ENCODE results near the gene KRT73. TPM values are rescaled to one million over a fixed set of nuclear protein-coding genes. Genes with fewer than 3 reads are reported as not detected.

Gene KRT73
- total and polyA plus RNA-seq, 9 of the 15 experiments (the other 6 are each of a cell fraction or from before 2014, with no cell fraction given), result 0.09 to 0.18 (median 0.13) TPM; not detected in 5

Other genes with a start within 250 kb of the KRT73 start
Only the 7 nearest of the 18 such genes appear.
- gene KRT5, start 98.2 kb downstream of the KRT73 start, total RNA-seq (2014; rRNA removed), result not detected in 2 replicates
- gene KRT5, start 98.2 kb downstream of the KRT73 start, total RNA-seq (2014; rRNA removed; fragmentation: Illumina TruSeq; extraction: Trizol), result not detected in 2 replicates
- not detected in 2 replicates for gene KRT5, start 98.2 kb downstream of the KRT73 start, total RNA-seq (2015; rRNA removed; fragmentation: Illumina TruSeq; extraction: Trizol)
- gene KRT5, start 98.2 kb downstream of the KRT73 start, total RNA-seq (2021), result not detected in 2 replicates
- gene KRT5, start 98.2 kb downstream of the KRT73 start, polyA plus RNA-seq (2011; rRNA removed), result 0.12 and 0.32 TPM in 2 replicates
- not detected in 2 replicates for gene KRT5, start 98.2 kb downstream of the KRT73 start, polyA plus RNA-seq (2014; fragmentation: Illumina TruSeq; extraction: Trizol)
- not detected for gene KRT5, start 98.2 kb downstream of the KRT73 start, polyA plus RNA-seq (2014; fragmentation: Nextera tagmentation; extraction: Ambion mirVana)
- not detected in 2 replicates for gene KRT5, start 98.2 kb downstream of the KRT73 start, polyA plus RNA-seq (2014; rRNA removed)
- gene KRT71, start 65.4 kb downstream of the KRT73 start, total RNA-seq (2014; rRNA removed), result not detected in 2 replicates
- gene KRT71, start 65.4 kb downstream of the KRT73 start, total RNA-seq (2014; rRNA removed; fragmentation: Illumina TruSeq; extraction: Trizol), result not detected in 2 replicates
- not detected in 2 replicates for gene KRT71, start 65.4 kb downstream of the KRT73 start, total RNA-seq (2015; rRNA removed; fragmentation: Illumina TruSeq; extraction: Trizol)
- gene KRT71, start 65.4 kb downstream of the KRT73 start, total RNA-seq (2021), result not detected in 2 replicates
- not detected in 2 replicates for gene KRT71, start 65.4 kb downstream of the KRT73 start, polyA plus RNA-seq (2011; rRNA removed)
- gene KRT71, start 65.4 kb downstream of the KRT73 start, polyA plus RNA-seq (2014; fragmentation: Illumina TruSeq; extraction: Trizol), result not detected in 2 replicates
- gene KRT71, start 65.4 kb downstream of the KRT73 start, polyA plus RNA-seq (2014; fragmentation: Nextera tagmentation; extraction: Ambion mirVana), result not detected
- gene KRT71, start 65.4 kb downstream of the KRT73 start, polyA plus RNA-seq (2014; rRNA removed), result not detected in 2 replicates
- gene KRT74, start 44.7 kb downstream of the KRT73 start, total RNA-seq (2014; rRNA removed), result not detected in 2 replicates
- gene KRT74, start 44.7 kb downstream of the KRT73 start, total RNA-seq (2014; rRNA removed; fragmentation: Illumina TruSeq; extraction: Trizol), result not detected in 2 replicates
- gene KRT74, start 44.7 kb downstream of the KRT73 start, total RNA-seq (2015; rRNA removed; fragmentation: Illumina TruSeq; extraction: Trizol), result not detected in 2 replicates
- gene KRT74, start 44.7 kb downstream of the KRT73 start, total RNA-seq (2021), result not detected in 2 replicates
- not detected in 2 replicates for gene KRT74, start 44.7 kb downstream of the KRT73 start, polyA plus RNA-seq (2011; rRNA removed)
- not detected in 2 replicates for gene KRT74, start 44.7 kb downstream of the KRT73 start, polyA plus RNA-seq (2014; fragmentation: Illumina TruSeq; extraction: Trizol)
- gene KRT74, start 44.7 kb downstream of the KRT73 start, polyA plus RNA-seq (2014; fragmentation: Nextera tagmentation; extraction: Ambion mirVana), result not detected
- gene KRT74, start 44.7 kb downstream of the KRT73 start, polyA plus RNA-seq (2014; rRNA removed), result not detected in 2 replicates
- not detected in 2 replicates for gene KRT72, start 17.1 kb downstream of the KRT73 start, total RNA-seq (2014; rRNA removed)
- gene KRT72, start 17.1 kb downstream of the KRT73 start, total RNA-seq (2014; rRNA removed; fragmentation: Illumina TruSeq; extraction: Trizol), result not detected in 2 replicates
- gene KRT72, start 17.1 kb downstream of the KRT73 start, total RNA-seq (2015; rRNA removed; fragmentation: Illumina TruSeq; extraction: Trizol), result not detected in 2 replicates
- 0.09 TPM in 1 of 2 replicates, not detected in the other for gene KRT72, start 17.1 kb downstream of the KRT73 start, total RNA-seq (2021)
- not detected in 2 replicates for gene KRT72, start 17.1 kb downstream of the KRT73 start, polyA plus RNA-seq (2011; rRNA removed)
- gene KRT72, start 17.1 kb downstream of the KRT73 start, polyA plus RNA-seq (2014; fragmentation: Illumina TruSeq; extraction: Trizol), result not detected in 2 replicates
- not detected for gene KRT72, start 17.1 kb downstream of the KRT73 start, polyA plus RNA-seq (2014; fragmentation: Nextera tagmentation; extraction: Ambion mirVana)
- not detected in 2 replicates for gene KRT72, start 17.1 kb downstream of the KRT73 start, polyA plus RNA-seq (2014; rRNA removed)
- 0.04 TPM in 1 of 2 replicates, not detected in the other for gene KRT2, start 33.7 kb upstream of the KRT73 start, total RNA-seq (2014; rRNA removed)
- gene KRT2, start 33.7 kb upstream of the KRT73 start, total RNA-seq (2014; rRNA removed; fragmentation: Illumina TruSeq; extraction: Trizol), result 0.04 and 0.10 TPM in 2 replicates
- gene KRT2, start 33.7 kb upstream of the KRT73 start, total RNA-seq (2015; rRNA removed; fragmentation: Illumina TruSeq; extraction: Trizol), result 0.60 and 0.69 TPM in 2 replicates
- gene KRT2, start 33.7 kb upstream of the KRT73 start, total RNA-seq (2021), result 0.11 TPM in 1 of 2 replicates, not detected in the other
- gene KRT2, start 33.7 kb upstream of the KRT73 start, polyA plus RNA-seq (2011; rRNA removed), result 0.03 and 0.04 TPM in 2 replicates
- 0.06 TPM in 1 of 2 replicates, not detected in the other for gene KRT2, start 33.7 kb upstream of the KRT73 start, polyA plus RNA-seq (2014; fragmentation: Illumina TruSeq; extraction: Trizol)
- gene KRT2, start 33.7 kb upstream of the KRT73 start, polyA plus RNA-seq (2014; fragmentation: Nextera tagmentation; extraction: Ambion mirVana), result under 1 TPM; 0.07 to 0.10 TPM
- 0.17 TPM in 1 of 2 replicates, not detected in the other for gene KRT2, start 33.7 kb upstream of the KRT73 start, polyA plus RNA-seq (2014; rRNA removed)
- not detected in 2 replicates for gene KRT1, start 61.8 kb upstream of the KRT73 start, total RNA-seq (2014; rRNA removed)
- gene KRT1, start 61.8 kb upstream of the KRT73 start, total RNA-seq (2014; rRNA removed; fragmentation: Illumina TruSeq; extraction: Trizol), result not detected in 2 replicates
- 0.11 and 0.18 TPM in 2 replicates for gene KRT1, start 61.8 kb upstream of the KRT73 start, total RNA-seq (2015; rRNA removed; fragmentation: Illumina TruSeq; extraction: Trizol)
- gene KRT1, start 61.8 kb upstream of the KRT73 start, total RNA-seq (2021), result not detected in 2 replicates
- not detected in 2 replicates for gene KRT1, start 61.8 kb upstream of the KRT73 start, polyA plus RNA-seq (2011; rRNA removed)
- gene KRT1, start 61.8 kb upstream of the KRT73 start, polyA plus RNA-seq (2014; fragmentation: Illumina TruSeq; extraction: Trizol), result not detected in 2 replicates
- gene KRT1, start 61.8 kb upstream of the KRT73 start, polyA plus RNA-seq (2014; fragmentation: Nextera tagmentation; extraction: Ambion mirVana), result not detected
- not detected in 2 replicates for gene KRT1, start 61.8 kb upstream of the KRT73 start, polyA plus RNA-seq (2014; rRNA removed)
- gene KRT77, start 85.0 kb upstream of the KRT73 start, total RNA-seq (2014; rRNA removed), result not detected in 2 replicates
- not detected in 2 replicates for gene KRT77, start 85.0 kb upstream of the KRT73 start, total RNA-seq (2014; rRNA removed; fragmentation: Illumina TruSeq; extraction: Trizol)
- not detected in 2 replicates for gene KRT77, start 85.0 kb upstream of the KRT73 start, total RNA-seq (2015; rRNA removed; fragmentation: Illumina TruSeq; extraction: Trizol)
- not detected in 2 replicates for gene KRT77, start 85.0 kb upstream of the KRT73 start, total RNA-seq (2021)
- not detected in 2 replicates for gene KRT77, start 85.0 kb upstream of the KRT73 start, polyA plus RNA-seq (2011; rRNA removed)
- not detected in 2 replicates for gene KRT77, start 85.0 kb upstream of the KRT73 start, polyA plus RNA-seq (2014; fragmentation: Illumina TruSeq; extraction: Trizol)
- gene KRT77, start 85.0 kb upstream of the KRT73 start, polyA plus RNA-seq (2014; fragmentation: Nextera tagmentation; extraction: Ambion mirVana), result not detected
- gene KRT77, start 85.0 kb upstream of the KRT73 start, polyA plus RNA-seq (2014; rRNA removed), result not detected in 2 replicates